ENCODE data around the gene PIK3R3. TPM values are rescaled to one million over a fixed set of nuclear protein-coding genes. Genes with fewer than 3 reads are reported as not detected.

Gene PIK3R3
- total RNA-seq, 1 experiment from 2014 or later, result 9.0 TPM

DNA sequence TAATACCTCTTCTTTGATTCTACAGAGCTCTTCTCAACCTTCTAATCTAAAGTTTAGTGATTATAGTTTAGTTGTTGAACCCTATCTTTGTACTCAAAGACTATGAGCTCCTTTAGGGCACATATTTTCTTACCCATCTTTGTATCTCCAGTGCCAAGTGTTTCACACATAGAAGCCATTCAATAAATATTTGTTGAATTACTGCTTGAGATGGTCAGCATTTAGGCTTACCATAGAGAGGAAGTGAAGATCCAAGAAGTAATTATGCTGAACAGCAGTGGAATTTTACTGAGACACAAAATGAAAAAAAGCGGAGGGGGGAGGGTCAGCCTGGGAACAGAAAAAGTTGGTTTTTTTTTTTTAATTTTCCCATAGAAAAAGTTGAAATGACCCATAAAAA is 21.9 kb downstream of the PIK3R3 start (continued):
- TF ChIP-seq, protein P1, sequence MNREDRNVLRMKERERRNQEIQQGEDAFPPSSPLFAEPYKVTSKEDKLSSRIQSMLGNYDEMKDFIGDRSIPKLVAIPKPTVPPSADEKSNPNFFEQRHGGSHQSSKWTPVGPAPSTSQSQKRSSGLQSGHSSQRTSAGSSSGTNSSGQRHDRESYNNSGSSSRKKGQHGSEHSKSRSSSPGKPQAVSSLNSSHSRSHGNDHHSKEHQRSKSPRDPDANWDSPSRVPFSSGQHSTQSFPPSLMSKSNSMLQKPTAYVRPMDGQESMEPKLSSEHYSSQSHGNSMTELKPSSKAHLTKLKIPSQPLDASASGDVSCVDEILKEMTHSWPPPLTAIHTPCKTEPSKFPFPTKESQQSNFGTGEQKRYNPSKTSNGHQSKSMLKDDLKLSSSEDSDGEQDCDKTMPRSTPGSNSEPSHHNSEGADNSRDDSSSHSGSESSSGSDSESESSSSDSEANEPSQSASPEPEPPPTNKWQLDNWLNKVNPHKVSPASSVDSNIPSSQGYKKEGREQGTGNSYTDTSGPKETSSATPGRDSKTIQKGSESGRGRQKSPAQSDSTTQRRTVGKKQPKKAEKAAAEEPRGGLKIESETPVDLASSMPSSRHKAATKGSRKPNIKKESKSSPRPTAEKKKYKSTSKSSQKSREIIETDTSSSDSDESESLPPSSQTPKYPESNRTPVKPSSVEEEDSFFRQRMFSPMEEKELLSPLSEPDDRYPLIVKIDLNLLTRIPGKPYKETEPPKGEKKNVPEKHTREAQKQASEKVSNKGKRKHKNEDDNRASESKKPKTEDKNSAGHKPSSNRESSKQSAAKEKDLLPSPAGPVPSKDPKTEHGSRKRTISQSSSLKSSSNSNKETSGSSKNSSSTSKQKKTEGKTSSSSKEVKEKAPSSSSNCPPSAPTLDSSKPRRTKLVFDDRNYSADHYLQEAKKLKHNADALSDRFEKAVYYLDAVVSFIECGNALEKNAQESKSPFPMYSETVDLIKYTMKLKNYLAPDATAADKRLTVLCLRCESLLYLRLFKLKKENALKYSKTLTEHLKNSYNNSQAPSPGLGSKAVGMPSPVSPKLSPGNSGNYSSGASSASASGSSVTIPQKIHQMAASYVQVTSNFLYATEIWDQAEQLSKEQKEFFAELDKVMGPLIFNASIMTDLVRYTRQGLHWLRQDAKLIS (CRISPR knock-in tag; IDR thresholded peaks at IDR 0.05; ENCODE audit: borderline replicate concordance), result no peak
- TF ChIP-seq ESRRA (CRISPR knock-in tag; IDR thresholded peaks at IDR 0.05; ENCODE audit: borderline replicate concordance), result no peak
- TF ChIP-seq, protein P2, sequence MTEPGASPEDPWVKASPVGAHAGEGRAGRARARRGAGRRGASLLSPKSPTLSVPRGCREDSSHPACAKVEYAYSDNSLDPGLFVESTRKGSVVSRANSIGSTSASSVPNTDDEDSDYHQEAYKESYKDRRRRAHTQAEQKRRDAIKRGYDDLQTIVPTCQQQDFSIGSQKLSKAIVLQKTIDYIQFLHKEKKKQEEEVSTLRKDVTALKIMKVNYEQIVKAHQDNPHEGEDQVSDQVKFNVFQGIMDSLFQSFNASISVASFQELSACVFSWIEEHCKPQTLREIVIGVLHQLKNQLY (CRISPR knock-in tag; IDR thresholded peaks at IDR 0.05), result no peak
- no peak for TF ChIP-seq NFATC4 (CRISPR knock-in tag; IDR thresholded peaks at IDR 0.05)
- TF ChIP-seq TEAD1 (CRISPR knock-in tag; IDR thresholded peaks at IDR 0.05), result no peak
- TF ChIP-seq ZNF138 (CRISPR knock-in tag; conservative IDR thresholded peaks at IDR 0.05), result no peak
- TF ChIP-seq, protein P3, sequence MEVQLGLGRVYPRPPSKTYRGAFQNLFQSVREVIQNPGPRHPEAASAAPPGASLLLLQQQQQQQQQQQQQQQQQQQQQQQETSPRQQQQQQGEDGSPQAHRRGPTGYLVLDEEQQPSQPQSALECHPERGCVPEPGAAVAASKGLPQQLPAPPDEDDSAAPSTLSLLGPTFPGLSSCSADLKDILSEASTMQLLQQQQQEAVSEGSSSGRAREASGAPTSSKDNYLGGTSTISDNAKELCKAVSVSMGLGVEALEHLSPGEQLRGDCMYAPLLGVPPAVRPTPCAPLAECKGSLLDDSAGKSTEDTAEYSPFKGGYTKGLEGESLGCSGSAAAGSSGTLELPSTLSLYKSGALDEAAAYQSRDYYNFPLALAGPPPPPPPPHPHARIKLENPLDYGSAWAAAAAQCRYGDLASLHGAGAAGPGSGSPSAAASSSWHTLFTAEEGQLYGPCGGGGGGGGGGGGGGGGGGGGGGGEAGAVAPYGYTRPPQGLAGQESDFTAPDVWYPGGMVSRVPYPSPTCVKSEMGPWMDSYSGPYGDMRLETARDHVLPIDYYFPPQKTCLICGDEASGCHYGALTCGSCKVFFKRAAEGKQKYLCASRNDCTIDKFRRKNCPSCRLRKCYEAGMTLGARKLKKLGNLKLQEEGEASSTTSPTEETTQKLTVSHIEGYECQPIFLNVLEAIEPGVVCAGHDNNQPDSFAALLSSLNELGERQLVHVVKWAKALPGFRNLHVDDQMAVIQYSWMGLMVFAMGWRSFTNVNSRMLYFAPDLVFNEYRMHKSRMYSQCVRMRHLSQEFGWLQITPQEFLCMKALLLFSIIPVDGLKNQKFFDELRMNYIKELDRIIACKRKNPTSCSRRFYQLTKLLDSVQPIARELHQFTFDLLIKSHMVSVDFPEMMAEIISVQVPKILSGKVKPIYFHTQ (CRISPR knock-in tag; IDR thresholded peaks at IDR 0.05), result no peak
- TF ChIP-seq, protein P4, sequence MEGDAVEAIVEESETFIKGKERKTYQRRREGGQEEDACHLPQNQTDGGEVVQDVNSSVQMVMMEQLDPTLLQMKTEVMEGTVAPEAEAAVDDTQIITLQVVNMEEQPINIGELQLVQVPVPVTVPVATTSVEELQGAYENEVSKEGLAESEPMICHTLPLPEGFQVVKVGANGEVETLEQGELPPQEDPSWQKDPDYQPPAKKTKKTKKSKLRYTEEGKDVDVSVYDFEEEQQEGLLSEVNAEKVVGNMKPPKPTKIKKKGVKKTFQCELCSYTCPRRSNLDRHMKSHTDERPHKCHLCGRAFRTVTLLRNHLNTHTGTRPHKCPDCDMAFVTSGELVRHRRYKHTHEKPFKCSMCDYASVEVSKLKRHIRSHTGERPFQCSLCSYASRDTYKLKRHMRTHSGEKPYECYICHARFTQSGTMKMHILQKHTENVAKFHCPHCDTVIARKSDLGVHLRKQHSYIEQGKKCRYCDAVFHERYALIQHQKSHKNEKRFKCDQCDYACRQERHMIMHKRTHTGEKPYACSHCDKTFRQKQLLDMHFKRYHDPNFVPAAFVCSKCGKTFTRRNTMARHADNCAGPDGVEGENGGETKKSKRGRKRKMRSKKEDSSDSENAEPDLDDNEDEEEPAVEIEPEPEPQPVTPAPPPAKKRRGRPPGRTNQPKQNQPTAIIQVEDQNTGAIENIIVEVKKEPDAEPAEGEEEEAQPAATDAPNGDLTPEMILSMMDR (IDR thresholded peaks at IDR 0.05), result no peak

DNA sequence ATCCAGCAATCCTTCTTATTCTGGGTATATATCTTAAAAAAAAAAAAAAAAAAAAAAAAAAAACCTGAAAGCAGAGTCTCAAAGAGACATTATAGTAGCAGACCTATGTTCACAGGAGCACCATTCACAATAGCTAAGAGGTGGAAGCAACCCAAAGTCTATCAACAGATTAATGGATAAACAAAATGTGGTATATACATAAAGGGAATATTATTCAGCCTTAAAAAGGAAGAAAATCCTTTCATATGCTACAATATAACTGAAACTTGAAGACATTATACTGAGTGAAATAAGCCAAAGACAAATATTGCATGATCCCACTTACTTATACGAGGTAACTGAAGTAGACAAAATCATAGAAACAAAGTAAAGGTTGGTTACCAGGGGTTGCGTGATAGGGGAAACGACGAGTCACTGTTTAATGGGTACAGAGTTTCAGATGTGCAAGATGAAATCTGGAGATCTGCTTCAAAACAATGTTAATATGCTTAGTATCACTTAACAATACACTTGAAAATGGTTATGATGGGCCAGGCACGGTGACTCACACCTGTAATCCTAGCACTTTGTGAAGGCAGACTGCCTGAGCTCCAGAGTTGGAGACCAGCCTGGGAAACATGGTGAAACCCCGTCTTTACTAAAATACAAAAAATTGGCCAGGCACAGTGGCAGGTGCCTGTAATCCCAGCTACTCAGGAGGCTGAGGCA is 29.5 kb downstream of the PIK3R3 start:
- ATAC-seq, result no peak
- no peaks in the 10 kb centered on the region for H3K4me1 Mint-ChIP-seq
- no peaks in the 10 kb centered on the region for H3K27me3 Mint-ChIP-seq (ENCODE audit: low read depth)
- H3K36me3 Mint-ChIP-seq, result peaks cover 7% of the 10 kb centered on the region
- no peak for DNase-seq (ENCODE audit: low spot score)
- no peak overlapping the region for H3K27ac Mint-ChIP-seq
- H3K9me3 Mint-ChIP-seq, result peaks cover 26% of the 10 kb centered on the region
- CTCF ChIA-PET, result interaction anchor here (1.0 kb wide), 1 partner anchor 121 kb away, joined by 3 read pairs; no protein-coding TSS in a partner anchor
- H3K4me3 Mint-ChIP-seq, result no peak overlapping the region
- POLR2A ChIA-PET, result no interaction called here
- no peak for TF ChIP-seq ZNF416 (CRISPR knock-in tag; IDR thresholded peaks at IDR 0.05)
- TF ChIP-seq GTF2I (CRISPR knock-in tag; conservative IDR thresholded peaks at IDR 0.05), result no peak
- TF ChIP-seq SMAD3 (CRISPR knock-in tag; IDR thresholded peaks at IDR 0.05; ENCODE audit: borderline replicate concordance), result no peak
- TF ChIP-seq JAZF1 (CRISPR knock-in tag; IDR thresholded peaks at IDR 0.05), result no peak
- TF ChIP-seq, protein P5, sequence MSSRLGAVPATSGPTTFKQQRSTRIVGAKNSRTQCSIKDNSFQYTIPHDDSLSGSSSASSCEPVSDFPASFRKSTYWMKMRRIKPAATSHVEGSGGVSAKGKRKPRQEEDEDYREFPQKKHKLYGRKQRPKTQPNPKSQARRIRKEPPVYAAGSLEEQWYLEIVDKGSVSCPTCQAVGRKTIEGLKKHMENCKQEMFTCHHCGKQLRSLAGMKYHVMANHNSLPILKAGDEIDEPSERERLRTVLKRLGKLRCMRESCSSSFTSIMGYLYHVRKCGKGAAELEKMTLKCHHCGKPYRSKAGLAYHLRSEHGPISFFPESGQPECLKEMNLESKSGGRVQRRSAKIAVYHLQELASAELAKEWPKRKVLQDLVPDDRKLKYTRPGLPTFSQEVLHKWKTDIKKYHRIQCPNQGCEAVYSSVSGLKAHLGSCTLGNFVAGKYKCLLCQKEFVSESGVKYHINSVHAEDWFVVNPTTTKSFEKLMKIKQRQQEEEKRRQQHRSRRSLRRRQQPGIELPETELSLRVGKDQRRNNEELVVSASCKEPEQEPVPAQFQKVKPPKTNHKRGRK (CRISPR knock-in tag; IDR thresholded peaks at IDR 0.05; ENCODE audit: borderline replicate concordance), result no peak
- no peak for TF ChIP-seq NR3C1 (CRISPR knock-in tag; conservative IDR thresholded peaks at IDR 0.05; ENCODE audit: low read depth)
- no peak for TF ChIP-seq SP1 (CRISPR knock-in tag; conservative IDR thresholded peaks at IDR 0.05)
- TF ChIP-seq, protein P6, sequence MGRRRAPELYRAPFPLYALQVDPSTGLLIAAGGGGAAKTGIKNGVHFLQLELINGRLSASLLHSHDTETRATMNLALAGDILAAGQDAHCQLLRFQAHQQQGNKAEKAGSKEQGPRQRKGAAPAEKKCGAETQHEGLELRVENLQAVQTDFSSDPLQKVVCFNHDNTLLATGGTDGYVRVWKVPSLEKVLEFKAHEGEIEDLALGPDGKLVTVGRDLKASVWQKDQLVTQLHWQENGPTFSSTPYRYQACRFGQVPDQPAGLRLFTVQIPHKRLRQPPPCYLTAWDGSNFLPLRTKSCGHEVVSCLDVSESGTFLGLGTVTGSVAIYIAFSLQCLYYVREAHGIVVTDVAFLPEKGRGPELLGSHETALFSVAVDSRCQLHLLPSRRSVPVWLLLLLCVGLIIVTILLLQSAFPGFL (CRISPR knock-in tag; IDR thresholded peaks at IDR 0.05; ENCODE audit: borderline replicate concordance), result no peak
- TF ChIP-seq RORB (CRISPR knock-in tag; IDR thresholded peaks at IDR 0.05), result no peak
- TF ChIP-seq, protein P7, sequence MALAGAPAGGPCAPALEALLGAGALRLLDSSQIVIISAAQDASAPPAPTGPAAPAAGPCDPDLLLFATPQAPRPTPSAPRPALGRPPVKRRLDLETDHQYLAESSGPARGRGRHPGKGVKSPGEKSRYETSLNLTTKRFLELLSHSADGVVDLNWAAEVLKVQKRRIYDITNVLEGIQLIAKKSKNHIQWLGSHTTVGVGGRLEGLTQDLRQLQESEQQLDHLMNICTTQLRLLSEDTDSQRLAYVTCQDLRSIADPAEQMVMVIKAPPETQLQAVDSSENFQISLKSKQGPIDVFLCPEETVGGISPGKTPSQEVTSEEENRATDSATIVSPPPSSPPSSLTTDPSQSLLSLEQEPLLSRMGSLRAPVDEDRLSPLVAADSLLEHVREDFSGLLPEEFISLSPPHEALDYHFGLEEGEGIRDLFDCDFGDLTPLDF (CRISPR knock-in tag; IDR thresholded peaks at IDR 0.05), result no peak
- no peak for TF ChIP-seq ZBTB21 (CRISPR knock-in tag; IDR thresholded peaks at IDR 0.05; ENCODE audit: borderline replicate concordance)
- no peak for TF ChIP-seq TEAD1 (CRISPR knock-in tag; IDR thresholded peaks at IDR 0.05)
- no peak for TF ChIP-seq FOXJ3 (CRISPR knock-in tag; IDR thresholded peaks at IDR 0.05; ENCODE audit: borderline replicate concordance)
- no peak for TF ChIP-seq ETV6 (CRISPR knock-in tag; IDR thresholded peaks at IDR 0.05)
- TF ChIP-seq ZNF121 (CRISPR knock-in tag; IDR thresholded peaks at IDR 0.05), result no peak

Data from WTC11 (cell line).